Measurements from ENCODE around the gene CLEC2D.

Gene CLEC2D

DNA sequence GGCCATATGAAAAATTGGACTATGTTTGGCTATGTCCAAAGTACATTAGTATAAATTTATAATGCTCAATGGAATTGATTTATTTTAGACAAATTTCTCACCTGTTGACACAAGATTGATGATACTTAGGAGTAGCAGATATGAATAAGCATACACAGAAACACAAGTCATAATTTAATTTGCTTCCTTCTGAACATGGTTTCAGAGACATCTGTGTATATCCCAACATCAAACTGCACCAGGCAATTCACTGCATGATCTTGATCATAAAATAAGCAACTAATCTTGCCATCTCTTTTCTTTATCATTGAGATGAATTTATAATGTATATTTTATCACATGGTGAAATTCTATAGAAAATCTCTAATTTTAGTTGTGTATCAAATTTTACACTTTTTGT lies 59.6 kb downstream of the CLEC2D start:
- no peak overlapping the region for H3K4me2 ChIP-seq (ENCODE audit: insufficient read depth, low read length, poor library complexity, severe bottlenecking)
- H4K8ac ChIP-seq (ENCODE audit: low read depth, low read length): no peak overlapping the region
- no peak overlapping the region for H3K9ac ChIP-seq (ENCODE audit: low read depth, low read length, poor library complexity)
- no peak overlapping the region for H2AK5ac ChIP-seq (ENCODE audit: low read depth, low read length)
- no peak overlapping the region for H3K23ac ChIP-seq (ENCODE audit: low read depth, low read length, poor library complexity)
- no peak overlapping the region for H2BK120ac ChIP-seq (ENCODE audit: low read depth, low read length)
- no peak overlapping the region for H2BK15ac ChIP-seq (ENCODE audit: low read length)
- H3K9me3 ChIP-seq (replicated peaks in 1 of 2; ENCODE audit: control insufficient read depth in 2 of 2, insufficient read depth in 1 of 2, low read depth in 1 of 2, low read length in 2 of 2): no peaks in the 10 kb centered on the region
- H3K27me3 ChIP-seq (ENCODE audit: control insufficient read depth in 3 of 3, insufficient read depth in 3 of 3, low read depth in 1 of 3, low read length in 3 of 3): no peaks in the 10 kb centered on the region
- H3K79me1 ChIP-seq (ENCODE audit: low read depth, low read length): no peaks in the 10 kb centered on the region
- H4K91ac ChIP-seq (ENCODE audit: low read depth, low read length, poor library complexity): no peak overlapping the region
- H2AFZ ChIP-seq (ENCODE audit: low read length): no peak overlapping the region
- no peak overlapping the region for H3K27ac ChIP-seq (replicated peaks; ENCODE audit: low read length)
- no peak overlapping the region for H3K14ac ChIP-seq (ENCODE audit: low read length)
- no peak overlapping the region for H2BK5ac ChIP-seq (ENCODE audit: low read length)
- no peaks in the 10 kb centered on the region for H3K4me1 ChIP-seq (ENCODE audit: control insufficient read depth in 2 of 2, insufficient read depth in 1 of 2, low read depth in 1 of 2, low read length in 2 of 2)
- H3K36me3 ChIP-seq (replicated peaks in 1 of 2; ENCODE audit: control insufficient read depth in 2 of 2, insufficient read depth in 2 of 2, low read length in 2 of 2): no peaks in the 10 kb centered on the region
- no peak overlapping the region for H2BK12ac ChIP-seq (ENCODE audit: low read length)
- no peak overlapping the region for H3K18ac ChIP-seq (ENCODE audit: low read length)
- DNase-seq (ENCODE audit: low spot score): no peak
- no peak overlapping the region for H3K4ac ChIP-seq (ENCODE audit: low read length)
- H3K4me3 ChIP-seq (ENCODE audit: low read length in 2 of 2): no peak overlapping the region

- Histone ChIP-seq H3K4me2 (ENCODE audit: insufficient read depth, low read length, poor library complexity, severe bottlenecking) (no peak overlapping the region), H4K91ac (ENCODE audit: low read depth, low read length, poor library complexity) (no peak overlapping the region), H3K23ac (ENCODE audit: low read depth, low read length, poor library complexity) (no peak overlapping the region), H2BK12ac (ENCODE audit: low read length) (no peak overlapping the region), H2BK15ac (ENCODE audit: low read length) (no peak overlapping the region), H3K18ac (ENCODE audit: low read length) (no peak overlapping the region), H2BK5ac (ENCODE audit: low read length) (no peak overlapping the region), H4K8ac (ENCODE audit: low read depth, low read length) (no peak overlapping the region), H3K36me3 (replicated peaks in 1 of 2; ENCODE audit: control insufficient read depth in 2 of 2, insufficient read depth in 2 of 2, low read length in 2 of 2) (no peaks in the 10 kb centered on the region), H3K27me3 (ENCODE audit: control insufficient read depth in 3 of 3, insufficient read depth in 3 of 3, low read depth in 1 of 3, low read length in 3 of 3) (no peaks in the 10 kb centered on the region), H2BK120ac (ENCODE audit: low read depth, low read length) (no peak overlapping the region), H3K4ac (ENCODE audit: low read length) (no peak overlapping the region), H2AFZ (ENCODE audit: low read length) (no peak overlapping the region), H3K4me1 (ENCODE audit: control insufficient read depth in 2 of 2, insufficient read depth in 1 of 2, low read depth in 1 of 2, low read length in 2 of 2) (no peaks in the 10 kb centered on the region), H3K9ac (ENCODE audit: low read depth, low read length, poor library complexity) (no peak overlapping the region), H3K79me1 (ENCODE audit: low read depth, low read length) (no peaks in the 10 kb centered on the region), H3K27ac (replicated peaks; ENCODE audit: low read length) (no peak overlapping the region), H3K4me3 (ENCODE audit: low read length in 2 of 2) (no peak overlapping the region), H3K14ac (ENCODE audit: low read length) (no peak overlapping the region), H3K9me3 (replicated peaks in 1 of 2; ENCODE audit: control insufficient read depth in 2 of 2, insufficient read depth in 1 of 2, low read depth in 1 of 2, low read length in 2 of 2) (no peaks in the 10 kb centered on the region), H2AK5ac (ENCODE audit: low read depth, low read length) (no peak overlapping the region)
- no CpG with 5 or more reads among the region's 3 CpGs for WGBS, 2 donors (ENCODE audit: extremely low coverage in 2 of 2, insufficient read length in 2 of 2, insufficient replicate concordance in 1 of 2)
- no peak for DNase-seq (ENCODE audit: low spot score)
Measured at GRCh38 chr12:9730011-9730410, 60.5 kb downstream of the CLEC2D start.

DNA sequence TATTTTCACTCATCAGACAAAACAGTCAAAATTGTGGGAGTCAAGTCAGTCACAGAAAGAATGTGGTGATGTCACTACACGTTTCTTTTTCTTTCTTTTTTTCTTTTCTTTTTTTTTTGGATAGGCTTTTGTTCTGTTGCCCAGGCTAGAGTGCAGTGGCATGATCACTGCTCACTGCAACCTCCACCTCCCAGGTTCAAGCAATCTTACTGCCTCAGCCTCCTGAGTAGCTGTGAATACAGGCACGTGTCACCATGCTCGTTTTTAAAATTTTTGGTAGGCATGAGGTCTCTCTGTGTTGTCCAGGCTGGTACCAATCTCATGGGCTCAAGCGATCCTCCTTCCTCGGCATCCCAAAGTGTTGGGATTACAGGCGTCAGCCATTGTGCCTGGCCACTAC lies 61.1 kb downstream of the CLEC2D start:
- Histone ChIP-seq H2BK120ac (ENCODE audit: low read depth, low read length) (no peak overlapping the region), H3K4me2 (ENCODE audit: insufficient read depth, low read length, poor library complexity, severe bottlenecking) (no peak overlapping the region)

GRCh38 chr12:9731393-9731792 lies 61.9 kb downstream of the CLEC2D start:
- Histone ChIP-seq H3K27ac (replicated peaks; ENCODE audit: low read length) (no peak overlapping the region), H3K4me1 (ENCODE audit: control insufficient read depth in 2 of 2, insufficient read depth in 1 of 2, low read depth in 1 of 2, low read length in 2 of 2) (no peaks in the 10 kb centered on the region)
- WGBS, 2 donors (ENCODE audit: extremely low coverage in 2 of 2, insufficient read length in 2 of 2, insufficient replicate concordance in 1 of 2): no CpG with 5 or more reads among the region's 6 CpGs

More for the DNA sequence above, 61.1 kb downstream of the CLEC2D start:
- no peak for DNase-seq (ENCODE audit: low spot score)
- Histone ChIP-seq H3K36me3 (replicated peaks in 1 of 2; ENCODE audit: control insufficient read depth in 2 of 2, insufficient read depth in 2 of 2, low read length in 2 of 2) (no peaks in the 10 kb centered on the region), H3K18ac (ENCODE audit: low read length) (no peak overlapping the region), H3K23ac (ENCODE audit: low read depth, low read length, poor library complexity) (no peak overlapping the region), H2AFZ (ENCODE audit: low read length) (no peak overlapping the region), H3K27ac (replicated peaks; ENCODE audit: low read length) (no peak overlapping the region), H2BK15ac (ENCODE audit: low read length) (no peak overlapping the region), H3K27me3 (ENCODE audit: control insufficient read depth in 3 of 3, insufficient read depth in 3 of 3, low read depth in 1 of 3, low read length in 3 of 3) (no peaks in the 10 kb centered on the region), H2BK12ac (ENCODE audit: low read length) (no peak overlapping the region), H3K14ac (ENCODE audit: low read length) (no peak overlapping the region), H3K9ac (ENCODE audit: low read depth, low read length, poor library complexity) (no peak overlapping the region), H4K91ac (ENCODE audit: low read depth, low read length, poor library complexity) (no peak overlapping the region), H2AK5ac (ENCODE audit: low read depth, low read length) (no peak overlapping the region), H3K9me3 (replicated peaks in 1 of 2; ENCODE audit: control insufficient read depth in 2 of 2, insufficient read depth in 1 of 2, low read depth in 1 of 2, low read length in 2 of 2) (no peaks in the 10 kb centered on the region), H2BK5ac (ENCODE audit: low read length) (no peak overlapping the region), H3K4me3 (ENCODE audit: low read length in 2 of 2) (no peak overlapping the region), H3K4me1 (ENCODE audit: control insufficient read depth in 2 of 2, insufficient read depth in 1 of 2, low read depth in 1 of 2, low read length in 2 of 2) (no peaks in the 10 kb centered on the region), H4K8ac (ENCODE audit: low read depth, low read length) (no peak overlapping the region), H3K4ac (ENCODE audit: low read length) (no peak overlapping the region), H3K79me1 (ENCODE audit: low read depth, low read length) (no peaks in the 10 kb centered on the region)
- no CpG with 5 or more reads among the region's 6 CpGs for WGBS, 2 donors (ENCODE audit: extremely low coverage in 2 of 2, insufficient read length in 2 of 2, insufficient replicate concordance in 1 of 2)

More at GRCh38 chr12:9731393-9731792, 61.9 kb downstream of the CLEC2D start:
- H3K4ac ChIP-seq (ENCODE audit: low read length): no peak overlapping the region
- H4K8ac ChIP-seq (ENCODE audit: low read depth, low read length): no peak overlapping the region
- no peaks in the 10 kb centered on the region for H3K27me3 ChIP-seq (ENCODE audit: control insufficient read depth in 3 of 3, insufficient read depth in 3 of 3, low read depth in 1 of 3, low read length in 3 of 3)
- no peak for DNase-seq (ENCODE audit: low spot score)
- no peak overlapping the region for H3K4me3 ChIP-seq (ENCODE audit: low read length in 2 of 2)
- no peak overlapping the region for H2BK5ac ChIP-seq (ENCODE audit: low read length)
- H3K36me3 ChIP-seq (replicated peaks in 1 of 2; ENCODE audit: control insufficient read depth in 2 of 2, insufficient read depth in 2 of 2, low read length in 2 of 2): no peaks in the 10 kb centered on the region
- no peak overlapping the region for H3K18ac ChIP-seq (ENCODE audit: low read length)
- no peak overlapping the region for H2BK120ac ChIP-seq (ENCODE audit: low read depth, low read length)
- H2AK5ac ChIP-seq (ENCODE audit: low read depth, low read length): no peak overlapping the region
- H3K14ac ChIP-seq (ENCODE audit: low read length): no peak overlapping the region
- no peak overlapping the region for H3K9ac ChIP-seq (ENCODE audit: low read depth, low read length, poor library complexity)
- H4K91ac ChIP-seq (ENCODE audit: low read depth, low read length, poor library complexity): no peak overlapping the region
- H2BK12ac ChIP-seq (ENCODE audit: low read length): no peak overlapping the region
- no peak overlapping the region for H2AFZ ChIP-seq (ENCODE audit: low read length)
- H3K79me1 ChIP-seq (ENCODE audit: low read depth, low read length): no peaks in the 10 kb centered on the region
- H3K23ac ChIP-seq (ENCODE audit: low read depth, low read length, poor library complexity): no peak overlapping the region
- no peak overlapping the region for H3K4me2 ChIP-seq (ENCODE audit: insufficient read depth, low read length, poor library complexity, severe bottlenecking)
- H3K9me3 ChIP-seq (replicated peaks in 1 of 2; ENCODE audit: control insufficient read depth in 2 of 2, insufficient read depth in 1 of 2, low read depth in 1 of 2, low read length in 2 of 2): no peaks in the 10 kb centered on the region
- H2BK15ac ChIP-seq (ENCODE audit: low read length): no peak overlapping the region

Measured in neuronal stem cell (in vitro differentiated cells).